K562 (cell line): ENCODE data around the gene RESF1. TPM values are rescaled to one million over a fixed set of nuclear protein-coding genes. Genes with fewer than 3 reads are reported as not detected.

Source experiments
- GABPA ChIP-seq: fragments of 200-800 bp; sonication (Bioruptor generic); conservative IDR thresholded peaks from 2 replicates; pipeline ENCODE4 v1.6.1; 2016; ENCODE audit warnings: low read depth, missing genetic modification characterization, missing compliant biosample characterization
- LARP7 ChIP-seq: fragments of 450-650 bp; IDR thresholded peaks from 2 replicates; pipeline ENCODE4 v1.6.1; 2016
- NCOR1 ChIP-seq: fragments of 450-650 bp; IDR thresholded peaks from 2 replicates; pipeline ENCODE4 v1.6.1; 2016; ENCODE audit warnings: mild to moderate bottlenecking, moderate library complexity
- NFRKB ChIP-seq: fragments of 450-650 bp; IDR thresholded peaks from 2 replicates; pipeline ENCODE4 v1.6.1; 2016; ENCODE audit warnings: low read depth
- POLR2B ChIP-seq: fragments of 450-650 bp; IDR thresholded peaks from 2 replicates; pipeline ENCODE4 v1.6.1; 2018; ENCODE audit warnings: low read depth; ENCODE audit not compliant: partially characterized antibody
- TRIM24 ChIP-seq, 2 experiments: fragments of 450-650 bp; IDR thresholded peaks; 2 replicates each; pipeline ENCODE4 v1.6.1; 2016
- ZBTB17 ChIP-seq: fragments of 450-650 bp; formaldehyde crosslinking; IDR thresholded peaks from 2 replicates; pipeline ENCODE4 v1.4.0; 2020; ENCODE audit warnings: mild to moderate bottlenecking
- ZNF124 ChIP-seq: sonication (generic); formaldehyde crosslinking; IDR thresholded peaks from 2 replicates; pipeline ENCODE4 v1.8.1; 2022; ENCODE audit warnings: missing genetic modification reagents
- ZNF174 ChIP-seq: fragments of 250-450 bp; sonication (Bioruptor Pico); IDR thresholded peaks from 2 replicates; pipeline ENCODE4 v1.4.0; 2020; ENCODE audit warnings: mild to moderate bottlenecking
- ZNF217 ChIP-seq: sonication (generic); formaldehyde crosslinking; IDR thresholded peaks from 2 replicates; pipeline ENCODE4 v1.8.0; 2022; ENCODE audit warnings: mild to moderate bottlenecking, missing genetic modification reagents
- ZNF24 ChIP-seq: fragments of 450-650 bp; IDR thresholded peaks from 2 replicates; pipeline ENCODE4 v1.6.1; 2016
- ZNF282 ChIP-seq: sonication (generic); formaldehyde crosslinking; IDR thresholded peaks from 2 replicates; pipeline ENCODE4 v1.8.1; 2023; ENCODE audit warnings: missing genetic modification reagents
- ZNF311 ChIP-seq: fragments of 250-450 bp; sonication (Bioruptor Pico); IDR thresholded peaks from 2 replicates; pipeline ENCODE4 v1.4.0; 2020; ENCODE audit warnings: mild to moderate bottlenecking, moderate library complexity
- ZNF57 ChIP-seq: fragments of 450-650 bp; formaldehyde crosslinking; IDR thresholded peaks from 2 replicates; pipeline ENCODE4 v1.4.0; 2020; ENCODE audit warnings: mild to moderate bottlenecking, moderate library complexity
- polyA plus RNA-seq, 8 experiments: library from polyadenylated mRNA; depleted of rRNA in 4 of 8; stranded (reverse) in 5 of 8; unstranded in 3 of 8; fragments of >200 nt; fragmentation: Nextera tagmentation in 2 of 8; fragmentation: Illumina TruSeq in 1 of 8; extraction: Ambion mirVana in 2 of 8; extraction: Trizol in 1 of 8; gene quantifications; 2 replicates each; pipeline versions ENCODE4 v1.2.1 to v1.2.3, GENCODE V29; 2011 to 2014; ENCODE audit warnings: inconsistent platforms in 1 of 8, missing spikeins in 1 of 8
- total RNA-seq, 7 experiments: library from RNA; depleted of rRNA in 6 of 7; stranded (reverse); fragments of >200 nt in 6 of 7; fragmentation: Illumina TruSeq in 2 of 7; extraction: Trizol in 2 of 7; gene quantifications; 2 replicates each; pipeline versions ENCODE4 v1.2.1 to v1.2.3, GENCODE V29; 2011 to 2021; ENCODE audit warnings: low replicate concordance in 1 of 7
- TF ChIP-seq, protein P1 (sequence below): IDR thresholded peaks from 3 replicates; pipeline ENCODE4 v1.6.1; 2011; ENCODE audit warnings: borderline replicate concordance, mild to moderate bottlenecking, moderate library complexity; ENCODE audit not compliant: insufficient read length; ENCODE audit errors: extremely low read depth
- TF ChIP-seq, protein P2 (sequence below): fragments of 200-400 bp; formaldehyde crosslinking; IDR thresholded peaks from 2 replicates; pipeline ENCODE4 v1.6.1; 2017; ENCODE audit warnings: mild to moderate bottlenecking, low read depth, low read length, moderate library complexity
- TF ChIP-seq, protein P3 (sequence below): fragments of 250-450 bp; sonication (Bioruptor Pico); IDR thresholded peaks from 2 replicates; pipeline ENCODE4 v1.8.0; 2022; ENCODE audit warnings: moderate library complexity, mild to moderate bottlenecking, inconsistent platforms
- TF ChIP-seq, protein P4 (sequence below): fragments of 450-650 bp; formaldehyde crosslinking; IDR thresholded peaks from 2 replicates; pipeline ENCODE4 v1.4.0; 2022; ENCODE audit warnings: mild to moderate bottlenecking, moderate library complexity
- TF ChIP-seq, protein P5 (sequence below): conservative IDR thresholded peaks from 2 replicates; pipeline ENCODE4 v1.6.1; 2011; ENCODE audit warnings: low read depth, mild to moderate bottlenecking, low read length; ENCODE audit not compliant: control insufficient read depth
- TF ChIP-seq, protein P6 (sequence below): fragments of 450-650 bp; IDR thresholded peaks from 2 replicates; pipeline ENCODE4 v1.7.0; 2016; ENCODE audit warnings: borderline replicate concordance

The RESF1 gene
- total and polyA plus RNA-seq, 9 of the 15 experiments (the other 6 are each of a cell fraction or from before 2014, with no cell fraction given), result 21.5 to 121 (median 53.6) TPM

DNA sequence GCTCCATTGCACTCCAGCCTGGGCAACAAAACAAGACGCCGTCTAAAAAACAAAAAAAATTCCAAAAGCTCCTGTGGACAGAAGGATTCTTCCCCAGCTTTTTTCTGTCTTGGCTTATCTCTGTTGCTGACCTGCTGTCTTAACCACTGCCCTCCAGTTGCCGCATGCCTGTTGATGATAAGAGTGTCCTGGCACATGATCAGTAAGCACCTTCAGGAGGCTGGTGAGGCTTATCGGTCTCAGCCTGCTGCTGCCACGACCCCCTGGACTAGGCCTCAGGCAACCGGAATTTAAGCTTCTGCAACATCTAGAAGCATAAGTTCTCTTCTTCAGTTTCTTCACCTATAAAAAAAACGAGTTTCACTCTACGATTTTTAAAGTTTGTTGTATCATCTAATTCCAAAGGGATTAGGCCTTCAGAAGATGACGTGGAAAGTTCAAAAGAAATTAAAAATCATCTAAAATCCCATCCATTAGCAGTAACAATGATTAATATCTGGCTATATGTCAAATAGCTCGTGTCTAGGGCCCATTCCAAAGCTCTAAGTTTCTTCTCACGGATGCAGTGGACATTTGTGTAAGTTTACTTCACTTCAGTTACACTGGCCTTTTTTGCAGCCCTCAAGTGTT lies 46.4 kb downstream of the RESF1 start (continued):
- peak; percentile 100 for TF ChIP-seq NCOR1
- TF ChIP-seq ZNF24, result peak; percentile 84
- TF ChIP-seq, protein P1, sequence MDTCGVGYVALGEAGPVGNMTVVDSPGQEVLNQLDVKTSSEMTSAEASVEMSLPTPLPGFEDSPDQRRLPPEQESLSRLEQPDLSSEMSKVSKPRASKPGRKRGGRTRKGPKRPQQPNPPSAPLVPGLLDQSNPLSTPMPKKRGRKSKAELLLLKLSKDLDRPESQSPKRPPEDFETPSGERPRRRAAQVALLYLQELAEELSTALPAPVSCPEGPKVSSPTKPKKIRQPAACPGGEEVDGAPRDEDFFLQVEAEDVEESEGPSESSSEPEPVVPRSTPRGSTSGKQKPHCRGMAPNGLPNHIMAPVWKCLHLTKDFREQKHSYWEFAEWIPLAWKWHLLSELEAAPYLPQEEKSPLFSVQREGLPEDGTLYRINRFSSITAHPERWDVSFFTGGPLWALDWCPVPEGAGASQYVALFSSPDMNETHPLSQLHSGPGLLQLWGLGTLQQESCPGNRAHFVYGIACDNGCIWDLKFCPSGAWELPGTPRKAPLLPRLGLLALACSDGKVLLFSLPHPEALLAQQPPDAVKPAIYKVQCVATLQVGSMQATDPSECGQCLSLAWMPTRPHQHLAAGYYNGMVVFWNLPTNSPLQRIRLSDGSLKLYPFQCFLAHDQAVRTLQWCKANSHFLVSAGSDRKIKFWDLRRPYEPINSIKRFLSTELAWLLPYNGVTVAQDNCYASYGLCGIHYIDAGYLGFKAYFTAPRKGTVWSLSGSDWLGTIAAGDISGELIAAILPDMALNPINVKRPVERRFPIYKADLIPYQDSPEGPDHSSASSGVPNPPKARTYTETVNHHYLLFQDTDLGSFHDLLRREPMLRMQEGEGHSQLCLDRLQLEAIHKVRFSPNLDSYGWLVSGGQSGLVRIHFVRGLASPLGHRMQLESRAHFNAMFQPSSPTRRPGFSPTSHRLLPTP, result no peak
- TF ChIP-seq ZNF57 (CRISPR knock-in tag), result no peak
- TF ChIP-seq NFRKB, result no peak; the same call in 1 of the 2 replicates
- TF ChIP-seq, protein P2, sequence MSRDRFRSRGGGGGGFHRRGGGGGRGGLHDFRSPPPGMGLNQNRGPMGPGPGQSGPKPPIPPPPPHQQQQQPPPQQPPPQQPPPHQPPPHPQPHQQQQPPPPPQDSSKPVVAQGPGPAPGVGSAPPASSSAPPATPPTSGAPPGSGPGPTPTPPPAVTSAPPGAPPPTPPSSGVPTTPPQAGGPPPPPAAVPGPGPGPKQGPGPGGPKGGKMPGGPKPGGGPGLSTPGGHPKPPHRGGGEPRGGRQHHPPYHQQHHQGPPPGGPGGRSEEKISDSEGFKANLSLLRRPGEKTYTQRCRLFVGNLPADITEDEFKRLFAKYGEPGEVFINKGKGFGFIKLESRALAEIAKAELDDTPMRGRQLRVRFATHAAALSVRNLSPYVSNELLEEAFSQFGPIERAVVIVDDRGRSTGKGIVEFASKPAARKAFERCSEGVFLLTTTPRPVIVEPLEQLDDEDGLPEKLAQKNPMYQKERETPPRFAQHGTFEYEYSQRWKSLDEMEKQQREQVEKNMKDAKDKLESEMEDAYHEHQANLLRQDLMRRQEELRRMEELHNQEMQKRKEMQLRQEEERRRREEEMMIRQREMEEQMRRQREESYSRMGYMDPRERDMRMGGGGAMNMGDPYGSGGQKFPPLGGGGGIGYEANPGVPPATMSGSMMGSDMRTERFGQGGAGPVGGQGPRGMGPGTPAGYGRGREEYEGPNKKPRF, result no peak
- 0 out of 2 replicates have a peak, but pooled peaks have one; percentile 19 for TF ChIP-seq LARP7
- TF ChIP-seq, protein P3, sequence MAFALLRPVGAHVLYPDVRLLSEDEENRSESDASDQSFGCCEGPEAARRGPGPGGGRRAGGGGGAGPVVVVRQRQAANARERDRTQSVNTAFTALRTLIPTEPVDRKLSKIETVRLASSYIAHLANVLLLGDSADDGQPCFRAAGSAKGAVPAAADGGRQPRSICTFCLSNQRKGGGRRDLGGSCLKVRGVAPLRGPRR (CRISPR knock-in tag), result no peak
- peak; percentile 35; the same call in 1 of the 2 replicates for TF ChIP-seq GABPA (tag)
- peak; percentile 92 for TF ChIP-seq ZNF311
- TF ChIP-seq POLR2B, result no peak
- TF ChIP-seq ZNF217, result no peak
- TF ChIP-seq, protein P4, sequence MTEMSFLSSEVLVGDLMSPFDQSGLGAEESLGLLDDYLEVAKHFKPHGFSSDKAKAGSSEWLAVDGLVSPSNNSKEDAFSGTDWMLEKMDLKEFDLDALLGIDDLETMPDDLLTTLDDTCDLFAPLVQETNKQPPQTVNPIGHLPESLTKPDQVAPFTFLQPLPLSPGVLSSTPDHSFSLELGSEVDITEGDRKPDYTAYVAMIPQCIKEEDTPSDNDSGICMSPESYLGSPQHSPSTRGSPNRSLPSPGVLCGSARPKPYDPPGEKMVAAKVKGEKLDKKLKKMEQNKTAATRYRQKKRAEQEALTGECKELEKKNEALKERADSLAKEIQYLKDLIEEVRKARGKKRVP (CRISPR knock-in tag), result peak; percentile 87
- peak; percentile 86 for TF ChIP-seq ZBTB17 (CRISPR knock-in tag)
- no peak for TF ChIP-seq ZNF124 (CRISPR knock-in tag)
- TF ChIP-seq ZNF282 (CRISPR knock-in tag), result no peak
- TF ChIP-seq TRIM24 (IDR thresholded peaks at IDR 0.05), result peak; percentile 100
- no peak for TF ChIP-seq ZNF174 (CRISPR knock-in tag)
- TF ChIP-seq, protein P5, sequence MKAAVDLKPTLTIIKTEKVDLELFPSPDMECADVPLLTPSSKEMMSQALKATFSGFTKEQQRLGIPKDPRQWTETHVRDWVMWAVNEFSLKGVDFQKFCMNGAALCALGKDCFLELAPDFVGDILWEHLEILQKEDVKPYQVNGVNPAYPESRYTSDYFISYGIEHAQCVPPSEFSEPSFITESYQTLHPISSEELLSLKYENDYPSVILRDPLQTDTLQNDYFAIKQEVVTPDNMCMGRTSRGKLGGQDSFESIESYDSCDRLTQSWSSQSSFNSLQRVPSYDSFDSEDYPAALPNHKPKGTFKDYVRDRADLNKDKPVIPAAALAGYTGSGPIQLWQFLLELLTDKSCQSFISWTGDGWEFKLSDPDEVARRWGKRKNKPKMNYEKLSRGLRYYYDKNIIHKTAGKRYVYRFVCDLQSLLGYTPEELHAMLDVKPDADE, result peak; percentile 91
- TF ChIP-seq, protein P6, sequence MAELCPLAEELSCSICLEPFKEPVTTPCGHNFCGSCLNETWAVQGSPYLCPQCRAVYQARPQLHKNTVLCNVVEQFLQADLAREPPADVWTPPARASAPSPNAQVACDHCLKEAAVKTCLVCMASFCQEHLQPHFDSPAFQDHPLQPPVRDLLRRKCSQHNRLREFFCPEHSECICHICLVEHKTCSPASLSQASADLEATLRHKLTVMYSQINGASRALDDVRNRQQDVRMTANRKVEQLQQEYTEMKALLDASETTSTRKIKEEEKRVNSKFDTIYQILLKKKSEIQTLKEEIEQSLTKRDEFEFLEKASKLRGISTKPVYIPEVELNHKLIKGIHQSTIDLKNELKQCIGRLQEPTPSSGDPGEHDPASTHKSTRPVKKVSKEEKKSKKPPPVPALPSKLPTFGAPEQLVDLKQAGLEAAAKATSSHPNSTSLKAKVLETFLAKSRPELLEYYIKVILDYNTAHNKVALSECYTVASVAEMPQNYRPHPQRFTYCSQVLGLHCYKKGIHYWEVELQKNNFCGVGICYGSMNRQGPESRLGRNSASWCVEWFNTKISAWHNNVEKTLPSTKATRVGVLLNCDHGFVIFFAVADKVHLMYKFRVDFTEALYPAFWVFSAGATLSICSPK, result no peak
